ENCODE measurements around the gene PRSS27.

DNA sequence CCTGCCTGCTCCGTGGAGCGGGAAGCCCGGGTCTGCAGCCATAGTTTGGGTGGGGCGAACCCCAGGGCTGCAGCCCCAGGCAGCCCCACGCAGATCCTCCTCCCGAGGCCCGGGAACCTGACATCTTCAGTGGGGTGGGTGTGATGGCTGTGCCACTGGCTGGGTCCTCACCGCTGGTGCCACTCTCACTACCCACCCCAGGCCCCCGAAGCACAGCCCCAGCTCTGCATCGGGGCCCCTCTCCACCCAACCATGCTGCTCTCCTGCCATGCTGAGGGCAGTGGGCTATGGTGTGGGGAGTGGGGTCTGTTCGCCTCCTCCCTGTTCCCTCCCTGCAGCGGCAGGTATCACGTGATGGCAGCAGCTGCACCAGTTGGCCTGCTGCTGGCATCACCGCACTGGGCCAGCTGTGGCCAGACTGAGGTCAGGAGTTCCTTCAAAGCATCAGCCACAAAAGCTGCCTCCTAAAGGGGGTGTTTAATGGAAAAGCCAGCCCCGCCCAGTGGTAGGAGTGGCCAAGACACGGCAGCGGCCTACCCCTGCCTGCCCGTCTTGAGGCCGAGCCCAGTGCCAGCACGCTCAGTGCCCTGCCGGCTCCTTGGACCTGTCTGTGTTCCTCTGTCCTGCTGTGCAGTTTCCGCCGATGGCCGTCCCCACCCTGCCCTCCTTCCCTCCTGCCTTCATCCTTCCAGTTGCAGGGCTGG is 26.9 kb downstream of the PRSS27 start:
- TF ChIP-seq, protein P1, sequence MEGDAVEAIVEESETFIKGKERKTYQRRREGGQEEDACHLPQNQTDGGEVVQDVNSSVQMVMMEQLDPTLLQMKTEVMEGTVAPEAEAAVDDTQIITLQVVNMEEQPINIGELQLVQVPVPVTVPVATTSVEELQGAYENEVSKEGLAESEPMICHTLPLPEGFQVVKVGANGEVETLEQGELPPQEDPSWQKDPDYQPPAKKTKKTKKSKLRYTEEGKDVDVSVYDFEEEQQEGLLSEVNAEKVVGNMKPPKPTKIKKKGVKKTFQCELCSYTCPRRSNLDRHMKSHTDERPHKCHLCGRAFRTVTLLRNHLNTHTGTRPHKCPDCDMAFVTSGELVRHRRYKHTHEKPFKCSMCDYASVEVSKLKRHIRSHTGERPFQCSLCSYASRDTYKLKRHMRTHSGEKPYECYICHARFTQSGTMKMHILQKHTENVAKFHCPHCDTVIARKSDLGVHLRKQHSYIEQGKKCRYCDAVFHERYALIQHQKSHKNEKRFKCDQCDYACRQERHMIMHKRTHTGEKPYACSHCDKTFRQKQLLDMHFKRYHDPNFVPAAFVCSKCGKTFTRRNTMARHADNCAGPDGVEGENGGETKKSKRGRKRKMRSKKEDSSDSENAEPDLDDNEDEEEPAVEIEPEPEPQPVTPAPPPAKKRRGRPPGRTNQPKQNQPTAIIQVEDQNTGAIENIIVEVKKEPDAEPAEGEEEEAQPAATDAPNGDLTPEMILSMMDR (IDR thresholded peaks at IDR 0.05), result no peak
- TF ChIP-seq POLR2A (IDR thresholded peaks at IDR 0.05), result no peak

Data from Peyer's patch (tissue), 4 donors.